SK-N-SH (cell line): ENCODE data around the gene ST3GAL6. TPM values are rescaled to one million over a fixed set of nuclear protein-coding genes. Genes with fewer than 3 reads are reported as not detected.

Source experiments
- CTCF ChIA-PET: fragments of 300-600, 350-600 bp; formaldehyde crosslinking; extraction: SDS; loops from one replicate; lab custom pipeline; 2021; lab: Yijun Ruan, JAX
- POLR2A ChIA-PET: fragments of 350-600 bp; sonication (Branson Sonifier 250); formaldehyde crosslinking; extraction: SDS; loops from one replicate; lab custom pipeline; 2020; ENCODE audit warnings: antibody characterized with exemption, inconsistent platforms; lab: Yijun Ruan, JAX
- DNase-seq: peaks from one replicate; pipeline ENCODE4 v3.0.0; 2012
- H2AFZ ChIP-seq: fragments of 200-600 bp; sonication (generic); 2 replicates; pipeline ENCODE4 v1.8.1; 2016; ENCODE audit warnings: antibody characterized with exemption, mild to moderate bottlenecking, low read depth
- H3F3A ChIP-seq: fragments of 200-600 bp; sonication (generic); replicated peaks from 2 replicates; pipeline ENCODE3; 2016; ENCODE audit warnings: antibody characterized with exemption, mild to moderate bottlenecking; ENCODE audit not compliant: insufficient read depth
- H3K27ac ChIP-seq, 2 experiments: fragments of 200-500 bp in 1 of 2; fragments of 200-600 bp in 1 of 2; sonication (Bioruptor generic) in 1 of 2; sonication (generic), shearing (Covaris generic) in 1 of 2; 2 replicates each; pipeline versions ENCODE4 v1.5.1 to v1.6.1; 2014 to 2016; ENCODE audit warnings: low read depth in 2 of 2, inconsistent platforms in 1 of 2, low read length in 1 of 2, mild to moderate bottlenecking in 1 of 2, mixed read lengths in 1 of 2
- H3K27me3 ChIP-seq: fragments of 200-600 bp; sonication (generic), shearing (Covaris generic); 2 replicates; pipeline ENCODE4 v1.6.1; 2016; ENCODE audit warnings: mixed run types; ENCODE audit not compliant: insufficient read depth
- H3K36me3 ChIP-seq, 2 experiments: fragments of 200-500 bp in 1 of 2; fragments of 200-600 bp in 1 of 2; sonication (Bioruptor generic) in 1 of 2; sonication (generic) in 1 of 2; replicated peaks in 1 of 2; 2 replicates each; pipeline versions ENCODE3 to v1.5.1; 2014 to 2016; ENCODE audit warnings: low read length in 1 of 2, mild to moderate bottlenecking in 1 of 2; ENCODE audit not compliant: insufficient read depth in 2 of 2, control insufficient read depth in 1 of 2
- H3K4me1 ChIP-seq, 2 experiments: fragments of 200-500 bp in 1 of 2; fragments of 200-600 bp in 1 of 2; sonication (Bioruptor generic) in 1 of 2; sonication (generic), shearing (Covaris generic) in 1 of 2; 2 replicates each; pipeline versions ENCODE4 v1.5.1 to v1.6.1; 2014 to 2016; ENCODE audit warnings: low read depth in 1 of 2, low read length in 1 of 2, mixed run types in 1 of 2; ENCODE audit not compliant: insufficient read depth in 2 of 2, control insufficient read depth in 1 of 2
- H3K4me2 ChIP-seq: fragments of 200-600 bp; sonication (generic), shearing (Covaris generic); 2 replicates; pipeline ENCODE4 v1.6.1; 2017; ENCODE audit warnings: mixed run types
- H3K4me3 ChIP-seq, 2 experiments: fragments of 200-500 bp in 1 of 2; fragments of 200-600 bp in 1 of 2; sonication (Bioruptor generic) in 1 of 2; sonication (generic), shearing (Covaris generic) in 1 of 2; 2 replicates each; pipeline versions ENCODE4 v1.5.1 to v1.8.1; 2014 to 2016; ENCODE audit warnings: low read depth in 2 of 2, inconsistent platforms in 1 of 2, low read length in 1 of 2, mild to moderate bottlenecking in 1 of 2, mixed read lengths in 1 of 2, moderate library complexity in 1 of 2
- H3K79me2 ChIP-seq: fragments of 200-600 bp; sonication (generic); 2 replicates; pipeline ENCODE4 v1.8.1; 2017; ENCODE audit warnings: mild to moderate bottlenecking; ENCODE audit not compliant: insufficient read depth
- H3K9ac ChIP-seq: fragments of 200-600 bp; sonication (generic); 2 replicates; pipeline ENCODE4 v1.6.1; 2017; ENCODE audit warnings: mixed run types
- H3K9me2 ChIP-seq: fragments of 200-600 bp; sonication (generic); 2 replicates; pipeline ENCODE4 v1.6.1; 2017; ENCODE audit warnings: mixed run types
- H3K9me3 ChIP-seq: fragments of 200-600 bp; sonication (generic); 2 replicates; pipeline ENCODE4 v1.6.1; 2017; ENCODE audit warnings: mixed run types, mild to moderate bottlenecking, moderate library complexity
- H4K20me1 ChIP-seq: fragments of 200-600 bp; sonication (generic); 2 replicates; pipeline ENCODE4 v1.6.1; 2017; ENCODE audit warnings: mild to moderate bottlenecking, mixed run types; ENCODE audit not compliant: insufficient read depth
- CTCF ChIP-seq: fragments of 200-600 bp; sonication (generic); IDR thresholded peaks from 2 replicates; pipeline ENCODE4 v1.6.1; 2017; ENCODE audit warnings: antibody characterized with exemption, mild to moderate bottlenecking, moderate library complexity
- ELF1 ChIP-seq: IDR thresholded peaks from 2 replicates; pipeline ENCODE4 v1.4.0; 2012
- MXI1 ChIP-seq: IDR thresholded peaks from 2 replicates; pipeline ENCODE4 v1.6.1; 2012; ENCODE audit warnings: mild to moderate bottlenecking, low read depth, low read length, improper control_type of control experiment
- NRF1 ChIP-seq: IDR thresholded peaks from 2 replicates; pipeline ENCODE4 v1.6.1; 2012; ENCODE audit warnings: low read depth, mild to moderate bottlenecking, low read length
- RAD21 ChIP-seq: IDR thresholded peaks from 2 replicates; pipeline ENCODE4 v1.6.1; 2012; ENCODE audit warnings: mild to moderate bottlenecking, low read length
- RCOR1 ChIP-seq: fragments of 150-350 bp; IDR thresholded peaks from 2 replicates; pipeline ENCODE4 v1.6.1; 2017; ENCODE audit warnings: antibody characterized with exemption, low read length
- REST ChIP-seq: IDR thresholded peaks from 2 replicates; pipeline ENCODE4 v1.6.1; 2012; ENCODE audit warnings: mild to moderate bottlenecking, low read depth, low read length, moderate library complexity
- RFX5 ChIP-seq: IDR thresholded peaks from 2 replicates; pipeline ENCODE4 v1.6.1; 2012; ENCODE audit warnings: mild to moderate bottlenecking, improper control_type of control experiment, low read length
- SMC3 ChIP-seq: IDR thresholded peaks from 2 replicates; pipeline ENCODE4 v1.6.1; 2012; ENCODE audit warnings: low read depth, low read length, improper control_type of control experiment
- TCF12 ChIP-seq: IDR thresholded peaks from 2 replicates; pipeline ENCODE4 v1.4.0; 2012
- ZBTB33 ChIP-seq: IDR thresholded peaks from 2 replicates; pipeline ENCODE4 v1.4.0; 2012; ENCODE audit warnings: low read depth, borderline replicate concordance
- WGBS: methylation state at CpG from one replicate; pipeline ENCODE4 v1.1.6; 2017; ENCODE audit warnings: low lambda C conversion rate; 5-methylcytosine and 5-hydroxymethylcytosine counted together
- polyA plus RNA-seq, 3 experiments: library from polyadenylated mRNA; depleted of rRNA; stranded (reverse); fragments of >200 nt; gene quantifications; 2 replicates each; pipeline ENCODE4 v1.2.3, GENCODE V29; 2012
- TF ChIP-seq, protein P1 (sequence below): fragments of 150-350 bp; IDR thresholded peaks from 2 replicates; pipeline ENCODE4 v1.6.1; 2017; ENCODE audit warnings: antibody characterized with exemption, low read length, low read depth, borderline replicate concordance

The ST3GAL6 gene
- polyA plus RNA-seq, 1 of the 3 experiments (the other 2 are of a cell fraction), result 16.3 TPM

DNA sequence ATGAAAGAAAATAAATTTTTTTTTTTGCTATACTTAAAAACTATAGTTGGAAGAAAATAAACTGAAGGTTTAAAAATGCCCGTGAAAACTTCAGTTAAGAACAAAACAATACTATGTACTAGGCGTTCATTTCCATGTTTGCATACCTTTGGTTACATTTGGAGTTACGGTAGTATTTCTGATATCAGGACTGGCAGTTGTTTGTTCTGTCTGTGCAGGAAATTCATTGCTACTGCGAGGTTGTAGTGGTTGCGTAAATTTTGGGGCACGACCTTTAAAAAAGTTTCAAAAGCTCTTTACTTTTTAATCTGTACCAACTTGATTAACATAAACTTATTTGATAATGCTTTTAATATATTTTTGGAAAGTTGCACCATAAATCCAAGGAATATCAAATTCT lies 47.9 kb downstream of the ST3GAL6 start (continued):
- TF ChIP-seq ZBTB33, result no peak
- TF ChIP-seq CTCF, result no peak
- TF ChIP-seq TCF12, result no peak
- TF ChIP-seq MXI1, result no peak
- no peak for TF ChIP-seq NRF1
- no peak for TF ChIP-seq RCOR1

- ChIA-PET CTCF (interaction anchor here (0.7 to 10.1 kb wide), 20 partner anchors 12 to 773 kb away, joined by 3 to 232 read pairs (median 4); partner anchors contain the start of gene CPOX), POLR2A (no interaction called here)
- Histone ChIP-seq H3K36me3 (peaks cover 69 to 89% of the 10 kb centered on the region in 2 experiments), H3F3A (peaks cover 80% of the 10 kb centered on the region), H3K9me2 (no peaks in the 10 kb centered on the region), H3K27me3 (no peaks in the 10 kb centered on the region), H3K27ac (0 out of 4 replicates have a peak overlapping the region, but pooled peaks of 1 of the 2 experiments have one; percentile 59), H3K79me2 (peaks cover 67% of the 10 kb centered on the region), H2AFZ (no peak overlapping the region), H3K4me3 (no peak overlapping the region; a peak in 1 of 4 replicates), H3K4me2 (no peak overlapping the region), H3K9ac (no peak overlapping the region), H4K20me1 (peaks cover 55% of the 10 kb centered on the region), H3K4me1 (peaks cover 8 to 22% of the 10 kb centered on the region in 2 experiments; a peak in 3 of 4 replicates), H3K9me3 (no peaks in the 10 kb centered on the region)
- TF ChIP-seq CTCF, result peak; percentile 65
- TF ChIP-seq ELF1, result no peak
- TF ChIP-seq SMC3, result peak; percentile 55
- no peak for TF ChIP-seq RFX5
- TF ChIP-seq, protein P1, sequence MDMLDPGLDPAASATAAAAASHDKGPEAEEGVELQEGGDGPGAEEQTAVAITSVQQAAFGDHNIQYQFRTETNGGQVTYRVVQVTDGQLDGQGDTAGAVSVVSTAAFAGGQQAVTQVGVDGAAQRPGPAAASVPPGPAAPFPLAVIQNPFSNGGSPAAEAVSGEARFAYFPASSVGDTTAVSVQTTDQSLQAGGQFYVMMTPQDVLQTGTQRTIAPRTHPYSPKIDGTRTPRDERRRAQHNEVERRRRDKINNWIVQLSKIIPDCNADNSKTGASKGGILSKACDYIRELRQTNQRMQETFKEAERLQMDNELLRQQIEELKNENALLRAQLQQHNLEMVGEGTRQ, result no peak
- TF ChIP-seq REST, result no peak
- TF ChIP-seq RAD21, result peak; percentile 82
- TF ChIP-seq MXI1, result no peak
- 53% methylated on average over 5 of the region's 5 CpGs for WGBS
- peak; percentile 38 for DNase-seq
Measured at GRCh38 chr3:98812851-98813374, 49.8 kb downstream of the ST3GAL6 start.
